Neural progenitor cell (in vitro differentiated cells): ENCODE data around the gene PDE4A.
A peak's percentile ranks its signal among the peaks of the same experiment; 100 is the strongest.

Experiments used
- CTCF ChIP-seq: fragments of 200-600 bp; sonication (generic); IDR thresholded peaks from 2 replicates; pipeline ENCODE4 v1.5.1; 2017; ENCODE audit warnings: antibody characterized with exemption, mild to moderate bottlenecking
- EZH2 ChIP-seq: fragments of 200-600 bp; sonication (generic); IDR thresholded peaks from 2 replicates; pipeline ENCODE4 v1.6.1; 2017; ENCODE audit warnings: antibody characterized with exemption, mild to moderate bottlenecking, moderate library complexity

GRCh38 chr19:10416380-10417257 lies 3.7 kb upstream of the PDE4A start:
- peak; percentile 78 for TF ChIP-seq CTCF
- TF ChIP-seq EZH2, result peak; percentile 57
